HG03432 (cell line): Measurements from ENCODE around the gene NUBP2.

Experiments
- ATAC-seq: cut with Tn5 transposase; IDR thresholded peaks from one replicate; pipeline ENCODE4 v1.9.1; 2021; ENCODE audit warnings: mild to moderate bottlenecking, moderate library complexity; ENCODE audit not compliant: unreplicated experiment

Gene NUBP2

GRCh38 chr16:1800701-1801100 is 17.9 kb downstream of the NUBP2 start:
- no peak for ATAC-seq

- no peak for ATAC-seq
These were observed 24.9 kb downstream of the NUBP2 start for GRCh38 chr16:1807626-1808025.

GRCh38 chr16:1808691-1809090 is 25.9 kb downstream of the NUBP2 start:
- ATAC-seq: no peak

GRCh38 chr16:1809281-1809801 is 26.6 kb downstream of the NUBP2 start:
- ATAC-seq: no peak

GRCh38 chr16:1810106-1810505 is 27.3 kb downstream of the NUBP2 start:
- ATAC-seq: no peak

GRCh38 chr16:1810536-1810935 is 27.8 kb downstream of the NUBP2 start:
- ATAC-seq: no peak

- ATAC-seq: no peak
These were observed 30.0 kb downstream of the NUBP2 start for GRCh38 chr16:1812732-1813163.

- ATAC-seq: no peak
These were observed 32.7 kb downstream of the NUBP2 start for GRCh38 chr16:1815461-1815860.

GRCh38 chr16:1816396-1817275 is 33.9 kb downstream of the NUBP2 start:
- ATAC-seq: no peak

GRCh38 chr16:1817276-1817589 is 34.5 kb downstream of the NUBP2 start:
- ATAC-seq: no peak

- no peak for ATAC-seq
These were observed 35.0 kb downstream of the NUBP2 start for GRCh38 chr16:1817716-1818115.

- ATAC-seq: no peak
These were observed 35.6 kb downstream of the NUBP2 start for GRCh38 chr16:1818204-1818872.

- ATAC-seq: no peak
These were observed 36.2 kb downstream of the NUBP2 start for GRCh38 chr16:1818873-1819525.

GRCh38 chr16:1819611-1820010 is 36.9 kb downstream of the NUBP2 start:
- no peak for ATAC-seq

- no peak for ATAC-seq
These were observed 37.6 kb downstream of the NUBP2 start for GRCh38 chr16:1820096-1820945.

GRCh38 chr16:1820946-1821290 is 38.2 kb downstream of the NUBP2 start:
- ATAC-seq: no peak

- ATAC-seq: no peak
These were observed 39.3 kb downstream of the NUBP2 start for GRCh38 chr16:1821861-1822611.

GRCh38 chr16:1822801-1823200 is 40.0 kb downstream of the NUBP2 start:
- no peak for ATAC-seq

- ATAC-seq: no peak
These were observed 41.1 kb downstream of the NUBP2 start for GRCh38 chr16:1823821-1824220.

GRCh38 chr16:1825381-1825863 is 42.7 kb downstream of the NUBP2 start:
- ATAC-seq: no peak
